ENCODE results near the gene CENPP.

CENPP gene

DNA sequence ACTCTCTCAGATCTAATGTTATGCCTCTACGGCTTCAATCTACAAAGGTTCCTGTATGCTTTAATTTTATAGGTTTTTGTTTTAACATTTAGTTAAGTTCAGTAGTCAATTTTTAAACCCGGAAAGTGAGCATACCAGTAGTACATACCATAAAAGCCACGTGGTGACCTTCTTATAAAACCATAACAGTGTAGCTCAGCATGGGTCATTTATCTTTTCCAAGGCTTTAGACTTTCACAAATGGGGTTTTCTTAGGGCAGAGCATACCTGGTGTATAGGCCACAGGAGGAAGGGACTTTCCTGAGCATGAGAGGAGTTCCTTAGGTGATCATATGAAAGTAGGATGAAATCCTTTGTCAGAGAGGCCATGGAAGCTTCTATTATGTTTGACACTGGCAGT lies 186.9 kb downstream of the CENPP start:
- no peak for DNase-seq

DNA sequence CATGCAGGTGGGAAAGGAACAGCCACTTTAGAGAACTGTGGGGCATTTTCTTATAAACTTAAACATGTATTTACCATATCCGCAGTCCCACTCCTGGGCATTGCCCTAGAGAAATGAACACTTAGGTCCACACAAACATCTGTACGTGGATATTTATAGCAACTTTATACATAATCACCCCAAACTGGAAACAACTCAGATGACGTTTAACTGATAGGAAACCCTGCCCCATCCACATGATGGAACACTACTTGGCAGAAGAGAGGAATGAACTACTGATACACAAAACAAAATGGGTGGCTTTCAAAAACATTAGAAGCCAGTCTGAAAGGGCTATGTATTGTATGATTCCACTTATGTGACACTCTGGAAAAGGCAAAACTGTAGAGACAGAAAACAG lies 187.6 kb downstream of the CENPP start:
- DNase-seq, result no peak

DNA sequence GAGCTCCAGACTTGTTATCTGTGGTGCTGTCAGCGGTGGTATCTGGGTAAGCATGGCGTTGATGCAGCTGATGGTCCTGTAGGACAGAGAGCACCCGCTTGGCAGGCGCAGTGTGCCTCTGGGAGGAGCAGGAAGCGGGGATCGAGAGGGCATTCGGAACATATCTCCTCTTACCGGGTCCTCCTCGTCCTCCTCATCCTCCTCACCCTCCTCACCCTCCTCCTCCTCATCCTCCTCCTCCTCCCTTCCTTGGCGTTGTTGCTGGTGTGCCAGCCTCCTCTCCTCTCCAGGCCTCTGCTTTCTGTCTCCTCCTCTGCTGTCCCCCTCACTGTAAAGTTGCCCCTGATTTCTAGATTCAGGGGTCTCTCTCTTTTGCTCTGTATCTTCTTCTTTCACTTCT lies 188.9 kb downstream of the CENPP start:
- DNase-seq, result no peak

DNA sequence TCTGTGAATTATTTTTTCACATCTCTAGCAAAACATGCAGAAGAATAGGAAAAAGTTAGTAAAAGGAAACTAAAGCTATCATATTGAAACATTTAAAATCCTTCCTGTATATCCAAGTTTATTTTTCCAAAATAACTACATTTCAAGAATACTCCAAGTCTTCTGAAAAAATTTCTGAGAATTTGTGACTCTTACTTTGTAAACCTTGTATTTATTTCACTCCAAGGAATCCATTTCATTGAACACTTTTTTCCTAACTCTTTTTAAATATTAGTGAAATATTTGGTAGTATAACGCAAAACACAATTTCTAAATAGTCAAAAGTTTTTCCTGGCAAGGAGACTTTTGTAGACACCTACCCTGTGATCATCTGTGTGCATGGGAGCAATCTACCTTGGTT lies 190.8 kb downstream of the CENPP start:
- DNase-seq, result no peak

DNA sequence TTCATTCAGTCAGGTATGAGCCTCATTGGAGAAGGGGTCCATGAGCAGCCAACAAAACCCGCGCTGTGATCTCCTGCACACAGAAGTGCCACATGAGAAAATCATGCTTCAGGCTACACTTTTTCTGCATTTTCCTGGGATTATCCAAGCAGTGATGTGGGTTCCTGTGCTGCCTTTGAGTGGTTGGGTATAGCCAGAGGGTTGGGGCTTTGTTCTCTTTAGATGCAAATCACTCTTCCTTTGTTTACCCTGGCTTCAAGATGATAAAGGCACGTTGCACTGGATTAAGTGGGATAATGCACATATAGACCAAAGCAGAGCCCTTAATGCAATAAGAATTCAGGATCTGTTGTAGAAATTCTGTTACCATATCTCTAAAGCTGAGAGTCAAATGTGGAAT lies 191.3 kb downstream of the CENPP start:
- peak in 1 of 3 experiments; percentile 13 for DNase-seq

DNA sequence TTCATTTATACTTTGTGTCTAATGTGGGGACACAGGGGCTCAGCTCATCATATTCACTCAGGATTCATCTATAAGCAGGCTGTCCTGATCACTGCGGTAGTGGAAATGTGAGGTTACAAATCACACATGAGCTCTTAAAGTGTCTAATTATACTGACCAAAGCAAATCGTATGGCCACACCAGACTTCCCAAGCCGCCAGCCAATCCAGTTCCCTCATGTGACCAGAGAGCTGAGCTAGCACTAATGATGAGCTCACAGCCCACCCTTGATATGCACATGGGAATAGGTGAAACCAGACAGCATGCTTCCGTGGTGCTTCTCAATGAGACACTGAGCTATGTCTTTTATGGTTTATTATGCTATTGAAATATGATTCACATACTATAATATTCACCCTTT lies 192.4 kb downstream of the CENPP start:
- DNase-seq, result no peak

DNA sequence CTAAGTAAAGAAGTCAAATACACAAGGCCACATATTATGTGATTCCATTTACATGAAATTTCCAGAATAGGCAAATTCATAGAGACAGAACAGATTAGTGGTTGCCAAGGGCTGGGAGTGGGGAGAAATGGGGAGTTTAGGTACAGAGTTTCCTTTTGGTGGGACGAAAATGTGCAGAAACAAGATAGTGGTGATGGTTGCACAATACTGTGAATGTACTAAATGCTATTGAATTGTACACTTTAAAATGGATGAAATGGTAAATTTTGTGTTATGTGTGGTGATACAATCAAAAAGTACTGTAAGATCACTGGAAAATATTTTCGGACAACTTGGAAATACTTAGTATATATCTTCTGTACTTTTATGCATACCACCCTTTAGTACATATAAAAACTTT lies 195.1 kb downstream of the CENPP start:
- DNase-seq, result no peak

DNA sequence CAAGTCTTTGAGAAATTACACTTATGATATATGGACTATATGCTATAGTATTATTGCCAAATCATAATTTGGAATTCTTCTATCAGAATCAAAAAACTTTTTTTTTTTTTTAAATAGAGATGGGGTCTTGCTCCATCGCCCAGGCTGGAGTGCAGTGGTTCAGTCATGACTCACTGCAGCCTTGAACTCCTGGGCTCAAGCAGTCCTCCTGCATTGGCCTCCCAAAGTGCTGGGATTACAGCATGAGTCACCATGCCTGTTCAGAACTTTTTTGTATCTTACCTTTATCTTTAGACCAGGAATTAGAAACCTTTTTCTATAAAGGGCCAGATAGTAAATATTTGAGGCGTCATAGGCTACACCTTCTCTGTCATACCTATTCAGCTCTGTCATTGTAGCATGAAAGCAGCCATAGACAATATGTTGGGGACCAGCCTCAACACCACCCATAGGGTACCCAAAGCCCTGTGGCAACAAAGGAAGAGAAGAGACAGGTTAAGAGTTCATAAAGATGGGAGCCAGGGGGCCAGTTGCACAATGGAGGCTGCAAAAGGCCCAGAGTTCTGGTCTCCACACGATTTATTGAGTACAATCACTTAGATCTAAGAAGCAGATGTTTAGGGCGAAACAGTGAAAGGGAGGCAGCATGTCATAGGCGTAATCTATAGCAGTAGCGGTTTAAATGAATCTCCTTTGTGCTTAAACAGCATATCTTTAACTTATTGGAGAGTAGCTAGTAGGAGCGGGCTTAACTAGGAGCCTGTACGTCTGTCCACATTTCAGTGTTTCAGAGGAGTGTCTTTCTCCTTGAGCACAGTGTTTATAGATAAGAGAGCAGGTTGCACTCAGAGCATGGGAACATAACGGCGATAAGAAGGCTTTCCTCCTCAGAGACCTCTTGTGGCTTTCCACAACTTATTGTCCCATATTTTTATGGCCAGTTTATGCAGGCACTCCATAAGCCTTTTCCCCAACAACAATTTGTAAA lies 197.5 kb downstream of the CENPP start:
- DNase-seq, result no peak

DNA sequence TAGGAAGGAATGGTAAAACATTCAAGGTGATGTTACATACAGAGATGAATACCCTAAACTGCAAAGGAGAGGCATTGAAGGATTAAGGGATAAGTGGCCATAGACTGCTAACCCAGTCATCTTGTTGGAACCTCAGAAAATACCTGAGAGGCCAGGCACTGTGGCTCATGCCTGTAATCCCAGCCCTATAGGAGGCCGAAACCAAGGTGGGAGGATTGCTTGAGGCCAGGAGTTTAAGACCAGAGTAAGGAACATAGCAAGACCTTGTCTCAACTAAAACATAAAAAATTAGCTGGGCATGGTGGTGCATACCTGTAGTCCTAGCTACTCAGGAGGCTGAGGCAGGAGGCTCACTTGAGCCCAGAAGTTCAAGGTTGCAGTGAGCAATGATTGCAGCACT lies 199.1 kb downstream of the CENPP start:
- no peak for DNase-seq

DNA sequence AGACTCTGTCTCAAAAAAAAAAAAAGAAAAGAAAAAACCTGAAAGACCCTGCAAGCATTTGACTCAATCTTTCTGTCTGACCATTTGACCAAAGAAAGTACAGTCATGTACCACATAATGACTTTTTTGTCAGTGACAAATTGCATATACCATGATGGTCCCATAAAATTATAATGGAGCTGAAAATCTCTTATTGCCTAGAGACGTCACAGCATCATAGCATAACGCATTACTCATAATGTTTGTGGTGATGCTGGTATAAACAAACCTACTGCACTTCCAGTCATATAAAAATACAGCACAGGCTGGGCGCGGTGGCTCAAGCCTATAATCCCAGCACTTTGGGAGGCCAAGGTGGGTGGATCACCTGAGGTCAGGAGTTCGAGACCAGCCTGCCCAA lies 199.6 kb downstream of the CENPP start:
- DNase-seq, result no peak

DNA sequence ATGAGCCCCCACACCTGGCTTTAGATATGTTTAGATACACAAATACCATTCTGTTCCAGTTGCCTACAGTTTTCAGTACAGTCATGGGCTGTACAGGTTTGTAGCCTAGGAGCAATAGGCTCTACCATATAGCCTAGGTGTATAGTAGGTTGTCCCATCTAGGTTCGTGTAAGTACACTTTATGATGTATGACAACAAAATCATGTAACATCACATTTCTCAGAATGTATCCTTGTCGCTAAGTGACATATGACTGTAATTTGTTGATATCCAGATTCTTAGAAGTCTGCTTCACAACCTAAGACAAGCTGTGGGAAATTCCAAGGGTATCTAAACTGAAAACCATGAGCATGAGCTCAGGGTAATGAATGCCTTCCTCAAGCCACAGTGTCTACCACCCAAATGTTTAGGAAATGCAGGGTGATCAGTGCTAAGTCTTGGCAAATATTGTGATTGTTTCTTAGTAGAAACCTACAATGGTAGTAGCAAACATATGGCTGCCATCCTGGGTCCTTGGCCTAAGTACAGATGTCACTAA lies 201.6 kb downstream of the CENPP start:
- DNase-seq, result no peak

DNA sequence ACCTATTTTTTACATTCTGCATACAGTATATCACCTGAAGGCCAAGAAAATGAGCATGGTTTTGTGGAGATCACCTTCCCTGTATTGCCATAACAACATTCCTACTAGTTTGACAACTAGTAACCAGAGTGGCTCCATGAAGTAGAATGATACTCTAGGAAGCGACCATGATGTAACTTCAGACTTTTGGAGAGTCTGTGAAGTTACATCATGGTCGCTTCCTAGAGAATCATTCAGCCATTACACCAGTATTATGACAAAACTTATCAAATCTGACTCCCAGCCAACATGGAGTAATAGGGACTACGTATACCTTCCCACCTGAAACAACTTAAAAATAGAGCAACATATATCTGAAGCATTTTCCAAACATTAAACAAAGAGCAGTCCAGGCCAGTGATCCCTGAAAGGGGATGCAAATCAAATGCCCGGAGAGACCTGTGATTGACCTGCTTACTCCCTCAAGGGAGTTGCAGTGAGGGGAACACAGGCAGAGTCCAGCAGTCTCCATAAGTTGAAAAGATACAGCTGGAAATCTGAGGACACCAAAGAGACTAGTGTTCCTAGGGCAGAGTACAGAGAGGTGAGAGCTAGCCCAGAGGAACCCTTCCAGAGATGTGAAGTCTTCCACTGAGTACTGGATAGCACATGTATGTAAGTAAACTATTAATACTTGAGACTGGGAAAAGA lies 202.2 kb downstream of the CENPP start:
- peak in 1 of 3 experiments; percentile 27 for DNase-seq

DNA sequence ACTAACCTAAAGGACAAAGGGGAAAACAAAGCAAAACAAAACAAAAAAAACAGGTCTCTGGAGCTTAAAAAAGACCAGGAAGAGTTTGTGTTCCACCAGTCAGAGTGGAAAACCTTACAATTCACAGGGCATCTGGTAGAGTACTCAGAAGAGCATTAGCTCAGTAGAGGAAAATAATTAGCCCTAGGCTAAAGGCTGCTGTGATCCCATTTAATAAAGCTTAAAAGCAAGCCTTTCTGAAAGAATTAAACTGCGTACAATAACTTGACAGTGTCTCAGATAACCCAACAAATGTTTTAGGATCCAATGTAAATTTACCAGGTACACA lies 202.7 kb downstream of the CENPP start:
- peak in 1 of 3 experiments; percentile 27 for DNase-seq

DNA sequence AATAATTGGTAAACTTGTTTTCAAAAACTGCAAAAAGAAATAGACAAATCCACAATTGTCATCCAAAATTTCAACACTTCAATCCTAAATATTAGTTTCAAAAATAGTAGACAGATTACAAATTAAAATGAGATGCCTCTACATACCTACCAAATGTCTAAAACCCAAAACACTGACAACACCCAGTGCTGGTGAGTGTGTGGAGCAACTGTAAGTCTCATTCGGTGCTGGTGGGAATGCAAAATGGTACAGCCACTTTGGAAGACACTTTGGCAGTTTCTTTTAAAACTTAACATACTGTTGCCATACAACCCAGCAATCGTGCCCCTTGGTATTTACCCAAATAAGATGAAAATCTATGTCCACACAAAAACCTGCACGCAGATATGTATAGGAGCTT lies 203.4 kb downstream of the CENPP start:
- no peak for DNase-seq

DNA sequence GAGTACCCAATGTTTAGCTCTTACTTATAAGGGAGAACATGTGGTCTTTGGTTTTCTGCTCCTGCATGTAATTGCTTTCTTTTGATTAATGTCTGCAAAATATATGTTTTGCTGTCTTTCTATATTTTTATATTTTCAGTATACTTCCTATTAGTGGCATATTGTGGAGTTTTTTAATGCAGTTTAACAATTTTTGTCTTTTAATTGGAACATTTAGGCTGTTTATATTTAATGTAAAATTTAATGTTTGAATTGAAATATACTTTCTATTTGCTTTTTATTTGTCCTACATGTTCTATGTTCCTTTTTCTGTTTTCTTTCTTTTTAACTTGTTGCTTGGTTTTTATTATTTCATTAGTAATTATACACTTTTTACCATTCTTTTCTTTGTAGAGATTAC lies 205.1 kb downstream of the CENPP start:
- DNase-seq, result no peak

DNA sequence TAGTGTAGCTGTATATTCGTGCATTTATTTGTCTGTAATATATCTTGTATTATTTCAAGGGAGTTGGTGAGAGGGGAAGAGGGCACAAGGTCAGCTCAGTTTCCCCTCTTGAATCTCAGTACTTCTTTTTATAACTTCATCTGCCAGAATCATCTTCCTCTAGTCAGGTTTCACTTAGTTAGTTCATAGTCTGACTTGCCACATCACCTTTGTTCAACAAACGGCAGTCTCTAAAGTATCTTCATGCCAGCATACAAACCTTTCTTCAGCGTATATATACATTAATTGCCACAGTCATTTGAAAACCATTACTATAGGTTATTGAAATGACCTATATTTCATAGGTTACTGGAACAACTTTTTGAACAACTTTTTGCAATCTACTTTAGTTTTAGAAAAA lies 208.5 kb downstream of the CENPP start:
- no peak for DNase-seq

DNA sequence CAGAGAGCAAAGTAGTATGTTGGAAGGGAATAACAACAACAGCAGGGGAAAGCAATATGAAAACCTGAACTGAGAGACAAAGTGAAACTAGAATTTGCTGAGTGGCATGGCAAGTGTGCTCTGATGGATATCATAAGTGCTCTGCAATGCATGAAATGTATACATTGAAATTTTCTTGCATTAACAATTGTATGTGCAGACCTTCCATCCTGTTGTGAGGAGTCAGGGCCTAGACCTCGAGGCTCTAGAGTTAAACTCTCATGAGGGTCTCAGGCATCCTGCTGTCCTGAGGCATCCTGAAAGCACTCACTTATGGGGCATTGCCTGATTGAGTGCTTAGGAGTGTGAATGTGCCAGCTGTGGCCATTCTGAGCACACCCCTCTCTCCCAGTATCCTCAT lies 208.9 kb downstream of the CENPP start:
- DNase-seq, result no peak

DNA sequence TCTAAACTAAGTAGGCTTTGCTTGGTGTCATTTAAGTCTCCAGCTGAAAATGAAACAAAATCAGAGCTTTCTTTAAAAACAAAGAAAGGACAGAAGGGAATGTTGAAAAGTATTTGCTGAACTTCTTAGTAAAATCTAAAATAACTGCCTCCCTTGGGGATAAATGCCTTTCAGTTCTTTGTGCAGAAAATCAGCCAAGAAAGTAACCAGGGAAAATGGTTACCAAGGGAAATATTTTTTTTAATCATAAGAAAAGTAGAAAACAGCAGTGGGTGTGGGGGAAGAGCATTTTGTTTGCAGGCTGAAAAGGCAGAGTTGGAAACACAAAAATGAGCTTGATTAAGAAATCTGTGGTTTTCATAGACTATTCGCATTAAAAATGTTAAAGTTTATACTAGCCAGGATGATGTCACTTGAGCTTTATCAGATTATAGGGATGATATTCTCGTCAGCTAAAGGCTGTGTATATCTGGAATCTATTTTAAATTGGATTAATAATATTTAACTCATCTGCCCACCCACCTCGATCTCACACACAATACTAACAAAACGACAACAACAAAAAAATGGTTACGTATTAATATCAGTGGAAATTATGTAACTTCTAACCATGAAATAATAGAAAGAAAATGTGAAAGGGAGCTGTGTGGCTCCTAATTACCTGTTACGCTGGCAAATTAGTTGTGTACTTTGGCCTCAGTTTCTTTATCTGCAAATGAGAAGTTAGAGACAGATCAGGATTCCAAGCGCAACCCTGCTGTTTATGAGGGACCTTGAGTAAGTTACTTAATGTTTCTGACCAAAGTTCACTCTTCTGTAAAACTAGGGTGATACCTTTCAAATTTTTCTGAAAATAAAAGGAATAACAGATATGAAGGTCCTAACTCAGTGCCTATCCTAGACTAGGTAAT lies 210.4 kb downstream of the CENPP start, which contains the start of gene ECM2:
Gene ECM2 (minus strand): TSS at position 51 of the 911 bp plus-strand sequence. CDS start 13,124 bp downstream, outside the sequence.
- DNase-seq, result no peak

DNA sequence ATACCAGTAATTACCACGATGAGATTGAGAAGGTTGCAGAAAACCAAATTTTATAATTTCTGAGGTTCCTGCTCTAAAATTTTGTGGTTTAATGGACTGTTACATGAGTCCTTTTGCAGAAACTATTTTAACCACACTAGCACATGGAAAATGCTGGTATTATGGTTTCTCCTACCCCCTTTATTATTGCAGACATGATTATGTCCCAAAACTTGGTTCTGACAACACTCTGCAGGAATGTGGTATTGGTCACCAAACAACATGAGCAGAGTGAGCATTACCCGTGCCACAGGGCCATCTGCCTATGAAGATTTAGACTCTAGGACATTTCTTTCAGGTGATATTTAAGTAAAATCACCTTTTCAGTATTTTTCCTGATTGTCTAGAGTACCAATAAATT lies 212.8 kb downstream of the CENPP start:
- no peak for DNase-seq

DNA sequence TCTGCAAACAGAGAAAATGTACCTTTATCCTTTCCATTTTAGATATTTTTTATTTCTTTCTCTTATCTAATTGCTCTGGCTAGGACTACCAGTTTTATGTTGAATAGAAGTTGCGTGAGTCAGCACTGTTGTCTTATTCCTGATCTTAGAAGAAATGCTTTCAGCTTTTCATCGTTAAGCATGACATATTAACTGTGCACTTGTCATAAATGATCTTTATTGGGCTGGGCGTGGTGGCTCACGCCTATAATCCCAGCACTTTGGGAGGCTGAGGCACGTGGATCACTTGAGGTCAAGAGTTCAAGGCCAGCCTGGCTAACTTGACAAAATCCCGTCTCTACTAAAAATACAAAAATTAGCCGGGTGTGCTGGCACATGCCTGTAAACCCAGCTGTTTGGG lies 218.2 kb downstream of the CENPP start:
- DNase-seq, result no peak

DNA sequence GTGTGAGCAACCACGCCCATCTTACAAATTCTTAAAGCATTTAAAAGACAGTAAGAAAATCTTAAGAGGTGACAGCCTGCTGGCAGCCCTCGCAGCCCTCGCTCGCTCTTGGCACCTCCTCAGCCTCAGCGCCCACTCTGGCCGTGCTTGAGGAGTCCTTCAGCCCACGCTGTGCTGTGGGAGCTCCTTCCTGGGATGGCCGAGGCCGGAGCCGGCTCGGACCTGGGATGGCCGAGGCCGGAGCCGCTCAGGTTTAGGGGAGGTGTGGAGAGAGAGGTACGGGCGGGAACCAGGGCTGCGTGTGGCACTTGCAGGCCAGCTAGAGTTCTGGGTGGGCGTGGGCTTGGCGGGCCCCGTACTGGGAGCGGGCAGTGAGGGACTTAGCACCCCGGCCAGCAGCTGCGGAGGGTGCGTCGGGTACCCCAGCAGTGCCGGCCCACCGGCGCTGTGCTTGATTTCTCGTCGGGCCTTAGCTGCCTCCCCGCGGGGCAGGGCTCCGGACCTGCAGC lies 219.3 kb downstream of the CENPP start:
- no peak for DNase-seq

DNA sequence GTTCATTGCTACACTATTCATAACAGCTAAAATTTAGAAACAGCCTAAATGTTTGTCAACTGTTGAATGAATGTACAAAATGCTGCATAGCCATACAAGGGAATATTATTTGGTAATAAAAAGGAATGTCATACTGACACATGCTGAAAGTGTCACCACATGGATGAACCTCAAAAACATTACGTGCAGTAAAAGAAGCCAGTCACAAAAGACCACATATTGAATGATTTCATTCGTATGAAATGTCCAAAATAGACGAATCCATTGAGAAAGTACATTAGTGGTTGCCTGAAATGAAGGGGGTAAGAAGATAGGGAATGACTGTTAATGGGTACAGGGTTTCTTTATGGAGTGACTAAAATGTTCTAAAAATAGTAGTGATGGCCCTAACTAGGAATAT lies 221.6 kb downstream of the CENPP start:
- no peak for DNase-seq

DNA sequence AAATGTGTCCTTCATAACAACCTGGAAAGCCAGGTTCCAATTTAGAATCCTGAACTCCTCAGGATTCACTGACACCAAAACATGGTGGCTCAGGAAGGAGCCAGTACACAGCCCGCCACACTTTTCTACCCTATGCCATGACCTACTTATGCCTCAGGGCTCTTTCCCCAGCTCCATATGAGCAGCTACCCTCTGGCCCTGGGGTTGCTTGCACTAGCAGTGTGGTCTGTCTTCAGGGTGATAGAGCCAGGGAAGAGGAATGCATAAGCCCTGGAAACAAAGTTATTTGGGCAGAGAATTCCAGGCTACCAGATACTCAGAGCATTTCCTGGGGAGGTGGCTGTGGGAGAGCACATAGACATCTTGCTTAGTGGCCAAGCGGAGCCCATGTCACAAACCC lies 225.0 kb downstream of the CENPP start:
- no peak for DNase-seq
